ENCODE data around the gene MYLK4.

The MYLK4 gene

GRCh38 chr6:2732503-2733089 lies 18.1 kb downstream of the MYLK4 start:
- DNase-seq: no peak

- DNase-seq: no peak
These were observed 19.3 kb downstream of the MYLK4 start for GRCh38 chr6:2731281-2731909.

GRCh38 chr6:2730353-2731107 lies 20.2 kb downstream of the MYLK4 start:
- DNase-seq: no peak

- no peak for DNase-seq
These were observed 20.8 kb downstream of the MYLK4 start for GRCh38 chr6:2729921-2730320.

- no peak for DNase-seq
These were observed 24.6 kb downstream of the MYLK4 start for GRCh38 chr6:2725999-2726567.

- no peak for DNase-seq
These were observed 25.2 kb downstream of the MYLK4 start for GRCh38 chr6:2725364-2725988.

GRCh38 chr6:2721219-2721618 lies 29.5 kb downstream of the MYLK4 start:
- DNase-seq: no peak

- DNase-seq: no peak
These were observed 31.6 kb downstream of the MYLK4 start for GRCh38 chr6:2719093-2719455.

- no peak for DNase-seq
These were observed 32.2 kb downstream of the MYLK4 start for GRCh38 chr6:2718334-2719092.

GRCh38 chr6:2716936-2717700 lies 33.6 kb downstream of the MYLK4 start:
- DNase-seq: no peak

GRCh38 chr6:2715737-2716136 lies 35.0 kb downstream of the MYLK4 start:
- no peak for DNase-seq

GRCh38 chr6:2714111-2714895 lies 36.4 kb downstream of the MYLK4 start:
- DNase-seq: no peak

GRCh38 chr6:2713473-2714110 lies 37.1 kb downstream of the MYLK4 start:
- no peak for DNase-seq

GRCh38 chr6:2712102-2712501 lies 38.6 kb downstream of the MYLK4 start:
- no peak for DNase-seq

GRCh38 chr6:2710412-2710811 lies 40.3 kb downstream of the MYLK4 start:
- DNase-seq: no peak

GRCh38 chr6:2708456-2708855 lies 42.3 kb downstream of the MYLK4 start:
- DNase-seq: no peak

GRCh38 chr6:2706558-2706957 lies 44.2 kb downstream of the MYLK4 start:
- no peak for DNase-seq

- no peak for DNase-seq
These were observed 45.5 kb downstream of the MYLK4 start for GRCh38 chr6:2705256-2705655.

- DNase-seq: no peak
These were observed 53.4 kb downstream of the MYLK4 start for GRCh38 chr6:2697291-2697690.

- DNase-seq: no peak
These were observed 55.1 kb downstream of the MYLK4 start for GRCh38 chr6:2695454-2696095.
